GM23248 (cell line): ENCODE results near the gene EYA4. TPM values are rescaled to one million over a fixed set of nuclear protein-coding genes. Genes with fewer than 3 reads are reported as not detected.

ENCODE experiments used
- DNase-seq: peaks from one replicate; pipeline ENCODE4 v3.0.0-alpha.2; 2015
- H2AFZ ChIP-seq: fragments of 200-600 bp; sonication (generic); 2 replicates; pipeline ENCODE4 v1.6.1; 2016; ENCODE audit warnings: antibody characterized with exemption
- H3F3A ChIP-seq: fragments of 200-600 bp; sonication (generic); 2 replicates; pipeline ENCODE4 v1.6.1; 2016; ENCODE audit warnings: mild to moderate bottlenecking, antibody characterized with exemption, mixed run types; ENCODE audit not compliant: insufficient read depth
- H3K27ac ChIP-seq: fragments of 200-600 bp; sonication (generic); 2 replicates; pipeline ENCODE4 v1.5.1; 2016; ENCODE audit warnings: mild to moderate bottlenecking
- H3K27me3 ChIP-seq: fragments of 200-600 bp; sonication (generic); replicated peaks from 2 replicates; pipeline ENCODE4 v1.6.1; 2016; ENCODE audit warnings: mild to moderate bottlenecking; ENCODE audit not compliant: insufficient read depth
- H3K36me3 ChIP-seq: fragments of 200-600 bp; sonication (generic); 2 replicates; pipeline ENCODE4 v1.6.1; 2016; ENCODE audit warnings: low read depth, mild to moderate bottlenecking
- H3K4me1 ChIP-seq: fragments of 200-600 bp; sonication (generic); 2 replicates; pipeline ENCODE4 v1.6.1; 2016; ENCODE audit warnings: mild to moderate bottlenecking; ENCODE audit not compliant: insufficient read depth
- H3K4me2 ChIP-seq: fragments of 200-600 bp; sonication (generic); one replicate; pipeline ENCODE4 v1.6.1; 2016; ENCODE audit warnings: mild to moderate bottlenecking; ENCODE audit not compliant: unreplicated experiment
- H3K4me3 ChIP-seq: fragments of 200-600 bp; sonication (generic); 2 replicates; pipeline ENCODE4 v1.5.1; 2016; ENCODE audit warnings: mild to moderate bottlenecking
- H3K79me2 ChIP-seq: fragments of 200-600 bp; sonication (generic); 2 replicates; pipeline ENCODE4 v1.6.1; 2016; ENCODE audit warnings: mild to moderate bottlenecking; ENCODE audit not compliant: insufficient read depth
- H3K9ac ChIP-seq: fragments of 200-600 bp; sonication (generic); 2 replicates; pipeline ENCODE4 v1.6.1; 2016; ENCODE audit warnings: mild to moderate bottlenecking
- H3K9me2 ChIP-seq: fragments of 200-600 bp; sonication (generic); 2 replicates; pipeline ENCODE4 v1.6.1; 2016; ENCODE audit warnings: mixed run types, mild to moderate bottlenecking, moderate library complexity; ENCODE audit not compliant: insufficient read depth
- H3K9me3 ChIP-seq: fragments of 200-600 bp; sonication (generic); one replicate; pipeline ENCODE4 v1.6.1; 2017; ENCODE audit warnings: low read depth
- H4K20me1 ChIP-seq: fragments of 200-600 bp; sonication (generic); 2 replicates; pipeline ENCODE4 v1.6.0; 2016; ENCODE audit not compliant: insufficient read depth
- EZH2 ChIP-seq: fragments of 200-600 bp; sonication (generic); IDR thresholded peaks from 2 replicates; pipeline ENCODE4 v1.6.1; 2018; ENCODE audit warnings: antibody characterized with exemption, mild to moderate bottlenecking; ENCODE audit not compliant: insufficient read depth, poor library complexity, severe bottlenecking
- EZH2phosphoT487 ChIP-seq: fragments of 200-600 bp; sonication (generic); IDR thresholded peaks from 2 replicates; pipeline ENCODE4 v1.6.1; 2018; ENCODE audit warnings: antibody characterized with exemption, moderate library complexity, mild to moderate bottlenecking, low read depth; ENCODE audit not compliant: insufficient read depth
- WGBS, 2 experiments: methylation state at CpG; one replicate each; pipeline ENCODE4 v1.1.6; 2015 to 2017; ENCODE audit warnings: low lambda C conversion rate in 2 of 2, low coverage in 1 of 2; ENCODE audit errors: missing lambda C conversion rate in 2 of 2; 5-methylcytosine and 5-hydroxymethylcytosine counted together
- in situ Hi-C: fragments of 300-500 bp; cut with MboI; formaldehyde crosslinking; loops from 2 replicates; pipeline ENCODE4 v1.15.0; 2020
- polyA plus RNA-seq: library from polyadenylated mRNA; unstranded; fragments of >200 nt; fragmentation: Nextera tagmentation; extraction: Ambion mirVana; gene quantifications from 2 replicates; pipeline ENCODE4 v1.2.1, GENCODE V29; 2016
- total RNA-seq: library from RNA; depleted of rRNA; stranded (reverse); fragments of >200 nt; shearing (Covaris generic); gene quantifications from 2 replicates; pipeline ENCODE4 v1.2.3, GENCODE V29; 2014

Gene EYA4
- total and polyA plus RNA-seq, 2 experiments from 2014 or later = not detected

DNA sequence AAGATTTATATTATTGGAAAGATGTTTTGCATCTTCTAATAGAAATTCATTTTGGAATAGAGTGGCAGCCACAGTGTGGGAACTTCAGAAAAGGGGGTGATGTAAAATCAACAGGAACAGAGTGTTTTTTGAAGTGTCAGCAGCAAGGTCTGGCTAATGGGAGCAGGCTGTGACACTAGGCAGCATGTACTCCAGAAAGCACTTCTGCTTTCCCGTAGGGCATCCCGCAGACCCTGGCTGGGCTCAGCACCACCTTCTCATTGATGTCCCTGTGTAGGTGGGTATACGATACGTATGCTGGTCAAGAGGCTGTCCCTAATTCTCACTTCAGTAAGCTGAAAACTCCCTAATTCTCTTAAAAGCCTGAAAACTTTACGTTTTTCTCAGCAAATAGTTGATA lies 74.7 kb downstream of the EYA4 start:
- 69 to 71% methylated on average over 5 of the region's 5 CpGs for WGBS, 2 experiments
- in situ Hi-C loops = no loop called here

DNA sequence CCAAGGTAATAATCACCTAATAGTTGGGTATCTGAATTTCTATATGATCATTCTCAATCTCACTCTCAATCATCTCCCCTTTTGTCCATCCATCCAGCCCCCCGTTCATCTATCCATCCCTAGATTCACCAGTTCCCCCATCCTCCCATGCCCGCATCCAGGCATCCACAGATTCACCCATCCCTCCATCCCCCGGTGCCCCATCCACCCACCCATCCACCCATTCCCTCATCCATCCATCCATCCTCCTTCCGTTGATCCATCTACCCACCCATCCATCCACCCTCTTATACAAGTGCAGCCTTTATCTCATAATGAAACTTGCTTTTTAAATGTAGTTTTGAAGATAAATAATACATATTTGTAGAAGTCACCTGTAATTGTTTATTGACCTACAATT lies 76.5 kb downstream of the EYA4 start:
- H3K9me2 ChIP-seq = no peaks in the 10 kb centered on the region
- peaks cover 11% of the 10 kb centered on the region; the same call in 1 of the 2 replicates for H3K27me3 ChIP-seq
- no peak overlapping the region for H3K4me2 ChIP-seq
- WGBS, 2 experiments = 44 to 48% methylated on average over 2 to 4 of the region's 4 CpGs
- in situ Hi-C loops = no loop called here
- H2AFZ ChIP-seq = no peak overlapping the region
- DNase-seq = no peak
- no peaks in the 10 kb centered on the region for H4K20me1 ChIP-seq
- H3K79me2 ChIP-seq = no peaks in the 10 kb centered on the region
- H3K36me3 ChIP-seq = no peaks in the 10 kb centered on the region
- TF ChIP-seq EZH2phosphoT487 (no peak), EZH2 (no peak)
- H3F3A ChIP-seq = no peaks in the 10 kb centered on the region
- no peaks in the 10 kb centered on the region for H3K9me3 ChIP-seq
- no peak overlapping the region for H3K4me3 ChIP-seq
- no peak overlapping the region for H3K9ac ChIP-seq
- H3K27ac ChIP-seq = no peak overlapping the region
- H3K4me1 ChIP-seq = no peaks in the 10 kb centered on the region

More for the DNA sequence above, 74.7 kb downstream of the EYA4 start:
- Histone ChIP-seq H3F3A (no peaks in the 10 kb centered on the region), H3K27me3 (peaks cover 17% of the 10 kb centered on the region; the same call in 1 of the 2 replicates), H3K4me1 (no peaks in the 10 kb centered on the region), H3K27ac (no peak overlapping the region), H3K9me3 (no peaks in the 10 kb centered on the region), H4K20me1 (no peaks in the 10 kb centered on the region), H3K9me2 (no peaks in the 10 kb centered on the region), H3K79me2 (no peaks in the 10 kb centered on the region), H3K9ac (no peak overlapping the region), H2AFZ (no peak overlapping the region), H3K36me3 (no peaks in the 10 kb centered on the region), H3K4me2 (no peak overlapping the region), H3K4me3 (no peak overlapping the region)
- DNase-seq = no peak
- TF ChIP-seq EZH2phosphoT487 (no peak), EZH2 (no peak)

DNA sequence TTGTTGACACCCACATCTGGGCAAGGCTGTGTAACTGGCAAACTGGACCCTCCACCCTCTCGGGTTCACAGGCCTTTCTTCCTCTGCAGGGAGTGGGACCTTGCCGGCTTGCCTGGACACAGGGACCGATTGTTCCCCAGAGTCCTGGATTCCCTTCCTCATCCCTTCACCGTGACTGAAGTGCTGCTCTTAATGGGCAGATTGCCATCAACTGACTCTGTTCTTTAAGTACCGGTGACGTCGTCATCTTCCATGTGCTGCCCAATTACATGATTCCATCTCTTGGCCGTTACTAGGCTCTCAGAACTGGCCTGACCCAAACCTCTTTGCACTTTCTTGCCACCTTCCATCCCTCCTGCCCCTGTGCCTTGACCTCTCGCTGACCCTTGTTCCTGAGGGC lies 85.4 kb downstream of the EYA4 start:
- Histone ChIP-seq H3K4me1 (no peaks in the 10 kb centered on the region), H3K27me3 (no peaks in the 10 kb centered on the region; the same call in 1 of the 2 replicates), H3K36me3 (no peaks in the 10 kb centered on the region), H3K9me3 (no peaks in the 10 kb centered on the region), H4K20me1 (no peaks in the 10 kb centered on the region), H3K79me2 (no peaks in the 10 kb centered on the region), H3K4me2 (no peak overlapping the region), H3K9ac (no peak overlapping the region), H3K27ac (no peak overlapping the region), H3K9me2 (no peaks in the 10 kb centered on the region), H2AFZ (no peak overlapping the region), H3K4me3 (no peak overlapping the region), H3F3A (no peaks in the 10 kb centered on the region)
- WGBS, 2 experiments = 71 to 72% methylated on average over 9 of the region's 9 CpGs
- DNase-seq = no peak
- in situ Hi-C loops = no loop called here
- no peak for TF ChIP-seq EZH2
- no peak for TF ChIP-seq EZH2phosphoT487

DNA sequence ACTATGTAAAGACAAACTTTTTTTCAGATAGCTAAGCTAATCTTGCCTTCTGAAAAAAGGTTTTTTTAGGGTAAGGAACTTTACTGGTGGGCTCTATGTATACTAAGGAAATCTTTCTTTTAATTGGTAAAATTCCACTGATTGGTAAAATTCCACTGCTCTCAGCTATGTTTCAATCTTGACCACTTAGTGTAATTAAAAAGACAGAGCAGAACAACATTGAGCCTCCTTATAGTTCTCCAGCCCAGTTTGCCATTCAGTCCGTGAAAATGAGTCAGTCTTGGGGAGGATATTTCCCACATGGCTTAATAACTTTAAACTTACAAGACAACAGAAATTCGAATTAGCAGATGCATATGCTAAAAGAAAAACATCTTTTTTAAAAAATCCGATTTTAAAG lies 92.7 kb downstream of the EYA4 start:
- Histone ChIP-seq H3K36me3 (no peaks in the 10 kb centered on the region), H2AFZ (no peak overlapping the region), H4K20me1 (no peaks in the 10 kb centered on the region), H3K4me1 (no peaks in the 10 kb centered on the region), H3K9ac (no peak overlapping the region), H3K9me2 (no peaks in the 10 kb centered on the region), H3K27ac (no peak overlapping the region), H3K4me3 (no peak overlapping the region), H3K79me2 (no peaks in the 10 kb centered on the region), H3K9me3 (no peaks in the 10 kb centered on the region), H3K27me3 (peaks cover 13% of the 10 kb centered on the region), H3K4me2 (no peak overlapping the region), H3F3A (no peaks in the 10 kb centered on the region)
- 30% methylated on average over 3 of the region's 3 CpGs for WGBS, 2 experiments
- DNase-seq = no peak
- TF ChIP-seq EZH2 (no peak), EZH2phosphoT487 (no peak)
- in situ Hi-C loops = no loop called here

DNA sequence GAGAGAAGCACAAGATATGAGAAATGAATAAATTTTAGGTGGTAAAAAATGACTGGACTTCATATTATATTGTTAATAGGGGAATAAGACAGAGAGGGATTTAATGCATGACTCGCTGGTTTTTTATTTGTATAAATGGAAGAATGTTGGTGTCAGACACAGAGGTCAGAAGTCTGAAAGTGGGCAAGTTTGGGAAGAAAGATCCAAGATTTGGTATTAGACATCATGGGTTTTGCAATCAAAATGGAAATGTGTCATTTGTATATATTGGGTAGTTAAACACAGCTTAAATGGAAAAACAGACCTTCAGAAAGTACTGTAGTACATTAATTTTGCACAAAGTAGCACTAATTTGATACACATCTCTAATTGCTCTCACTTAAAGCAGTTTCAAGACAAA lies 96.2 kb downstream of the EYA4 start:
- Histone ChIP-seq H3K79me2 (no peaks in the 10 kb centered on the region), H3K4me1 (no peaks in the 10 kb centered on the region), H3K27ac (no peak overlapping the region), H3K27me3 (peaks cover 13% of the 10 kb centered on the region; the same call in 1 of the 2 replicates), H4K20me1 (no peaks in the 10 kb centered on the region), H3K9me2 (no peaks in the 10 kb centered on the region), H3K4me3 (no peak overlapping the region), H3K4me2 (no peak overlapping the region), H3K9ac (no peak overlapping the region), H3K9me3 (no peaks in the 10 kb centered on the region), H3K36me3 (no peaks in the 10 kb centered on the region), H3F3A (no peaks in the 10 kb centered on the region), H2AFZ (no peak overlapping the region)
- TF ChIP-seq EZH2 = no peak
- no peak for TF ChIP-seq EZH2phosphoT487
- 55 to 60% methylated on average over 1 of the region's 1 CpG for WGBS, 2 experiments
- peak; percentile 20 for DNase-seq
- in situ Hi-C loops = no loop called here
